IPS-NIHi7 (cell line): ENCODE data around the gene PHF2.

Experiments used
- DNase-seq: peaks from one replicate; pipeline ENCODE4 v3.0.0; 2012; ENCODE audit warnings: mixed read lengths; ENCODE audit errors: extremely low spot score

The PHF2 gene

GRCh38 chr9:93576258-93577077 is at the start of gene PHF2:
Gene PHF2 (plus strand): TSS chr9:93576584. CDS start chr9:93576774, 190 bp downstream.
- DNase-seq = no peak

GRCh38 chr9:93531374-93531773 is 45.0 kb upstream of the PHF2 start:
- DNase-seq = no peak

- DNase-seq = no peak
Measured at GRCh38 chr9:93532141-93532540, 44.2 kb upstream of the PHF2 start.

- DNase-seq = peak; percentile 46
Measured at GRCh38 chr9:93533863-93534262, 42.5 kb upstream of the PHF2 start.

GRCh38 chr9:93536167-93536566 is 40.2 kb upstream of the PHF2 start:
- DNase-seq = no peak

GRCh38 chr9:93536874-93537273 is 39.5 kb upstream of the PHF2 start:
- DNase-seq = no peak

- DNase-seq = no peak
Measured at GRCh38 chr9:93540305-93540704, 36.1 kb upstream of the PHF2 start.

- DNase-seq = no peak
Measured at GRCh38 chr9:93541005-93541404, 35.4 kb upstream of the PHF2 start.

- DNase-seq = no peak
Measured at GRCh38 chr9:93541581-93542349, 34.6 kb upstream of the PHF2 start.

GRCh38 chr9:93543117-93543516 is 33.3 kb upstream of the PHF2 start:
- DNase-seq = no peak

GRCh38 chr9:93546356-93546755 is 30.0 kb upstream of the PHF2 start:
- no peak for DNase-seq

GRCh38 chr9:93549611-93550010 is 26.8 kb upstream of the PHF2 start:
- DNase-seq = no peak

GRCh38 chr9:93552923-93553322 is 23.5 kb upstream of the PHF2 start:
- DNase-seq = no peak

- no peak for DNase-seq
Measured at GRCh38 chr9:93555370-93555769, 21.0 kb upstream of the PHF2 start.

- DNase-seq = no peak
Measured at GRCh38 chr9:93557366-93558137, 18.8 kb upstream of the PHF2 start.

GRCh38 chr9:93558503-93558902 is 17.9 kb upstream of the PHF2 start:
- no peak for DNase-seq

GRCh38 chr9:93560991-93561390 is 15.4 kb upstream of the PHF2 start:
- no peak for DNase-seq

- no peak for DNase-seq
Measured at GRCh38 chr9:93562157-93562556, 14.2 kb upstream of the PHF2 start.

- no peak for DNase-seq
Measured at GRCh38 chr9:93565089-93565488, 11.3 kb upstream of the PHF2 start.

- peak; percentile 99 for DNase-seq
Measured at GRCh38 chr9:93566408-93567270, 9.7 kb upstream of the PHF2 start.

GRCh38 chr9:93567271-93567959 is 9.0 kb upstream of the PHF2 start:
- no peak for DNase-seq
